IMR-90 (cell line): Measurements from ENCODE around the gene MC5R. TPM values are rescaled to one million over a fixed set of nuclear protein-coding genes. Genes with fewer than 3 reads are reported as not detected.

Experiments
- ATAC-seq: fragments of 200-7000 bp; cut with Tn5 transposase; 2 replicates; pipeline ENCODE4 v1.9.1; 2020; ENCODE audit warnings: low read depth, mild to moderate bottlenecking, moderate library complexity
- BruUV-seq: library from RNA; stranded (reverse); fragments of 400-500 nt; replicated peaks from 2 replicates; lab custom pipeline; 2021; lab: Mats Ljungman, UMichigan
- CTCF ChIA-PET: fragments of 300-600 bp; formaldehyde crosslinking; extraction: SDS; loops from one replicate; lab custom pipeline; 2021; ENCODE audit warnings: antibody characterized with exemption; lab: Yijun Ruan, JAX
- POLR2A ChIA-PET: fragments of 300-600 bp; sonication (Branson Sonifier 250); formaldehyde crosslinking; loops from one replicate; lab custom pipeline; 2022; ENCODE audit warnings: antibody characterized with exemption; ENCODE audit not compliant: unreplicated experiment; lab: Charles Lee
- DNase-seq: peaks from one replicate; pipeline ENCODE4 v3.0.0; 2013
- H2AFZ ChIP-seq: replicated peaks from 2 replicates; pipeline ENCODE3; 2013; ENCODE audit warnings: low read length, mild to moderate bottlenecking; ENCODE audit not compliant: poor library complexity
- H2AK5ac ChIP-seq: 2 replicates; pipeline ENCODE4 v1.6.1; 2013; ENCODE audit warnings: low read depth, low read length, inconsistent platforms
- H2AK9ac ChIP-seq: replicated peaks from 2 replicates; pipeline ENCODE3; 2013; ENCODE audit warnings: mild to moderate bottlenecking, low read depth, low read length, moderate library complexity; ENCODE audit not compliant: poor library complexity
- H2BK120ac ChIP-seq: 2 replicates; pipeline ENCODE4 v1.6.1; 2013; ENCODE audit warnings: low read depth, low read length, inconsistent platforms
- H2BK15ac ChIP-seq: 3 replicates; pipeline ENCODE4 v1.6.1; 2013; ENCODE audit warnings: low read depth, low read length, inconsistent platforms
- H2BK20ac ChIP-seq: 2 replicates; pipeline ENCODE4 v1.6.1; 2013; ENCODE audit warnings: low read depth, mild to moderate bottlenecking, inconsistent platforms, low read length, moderate library complexity
- H2BK5ac ChIP-seq: 2 replicates; pipeline ENCODE4 v1.6.1; 2013; ENCODE audit warnings: mild to moderate bottlenecking, low read depth, low read length, inconsistent platforms; ENCODE audit not compliant: poor library complexity, severe bottlenecking
- H3K14ac ChIP-seq: replicated peaks from 2 replicates; pipeline ENCODE4 v1.6.1; 2013; ENCODE audit warnings: low read depth, low read length, inconsistent platforms
- H3K18ac ChIP-seq: 2 replicates; pipeline ENCODE4 v1.6.1; 2013; ENCODE audit warnings: low read depth, low read length, control low read depth
- H3K23ac ChIP-seq: 2 replicates; pipeline ENCODE4 v1.6.1; 2013; ENCODE audit warnings: low read depth, low read length, inconsistent platforms
- H3K27ac ChIP-seq: 2 replicates; pipeline ENCODE4 v1.5.1; 2013; ENCODE audit warnings: mild to moderate bottlenecking, control low read depth, low read length; ENCODE audit not compliant: insufficient read depth
- H3K27me3 ChIP-seq: 2 replicates; pipeline ENCODE4 v1.6.1; 2013; ENCODE audit warnings: low read length; ENCODE audit not compliant: control insufficient read depth, insufficient read depth
- H3K36me3 ChIP-seq: 2 replicates; pipeline ENCODE4 v1.6.1; 2013; ENCODE audit warnings: low read length, mixed read lengths; ENCODE audit not compliant: control insufficient read depth, insufficient read depth
- H3K4ac ChIP-seq: 2 replicates; pipeline ENCODE4 v1.6.1; 2013; ENCODE audit warnings: low read depth, low read length, inconsistent platforms
- H3K4me1 ChIP-seq: 2 replicates; pipeline ENCODE4 v1.6.1; 2013; ENCODE audit warnings: low read length, mixed read lengths; ENCODE audit not compliant: control insufficient read depth, insufficient read depth
- H3K4me2 ChIP-seq: 2 replicates; pipeline ENCODE4 v1.6.1; 2013; ENCODE audit warnings: low read depth, mild to moderate bottlenecking, control low read depth, low read length, moderate library complexity
- H3K4me3 ChIP-seq: 2 replicates; pipeline ENCODE4 v1.5.1; 2013; ENCODE audit warnings: low read depth, mild to moderate bottlenecking, control low read depth, low read length, moderate library complexity; ENCODE audit not compliant: insufficient read depth
- H3K56ac ChIP-seq: 2 replicates; pipeline ENCODE4 v1.6.1; 2013; ENCODE audit warnings: low read length, inconsistent platforms; ENCODE audit not compliant: insufficient read depth; ENCODE audit errors: extremely low read depth
- H3K79me1 ChIP-seq, 2 experiments: 2 replicates each; pipeline ENCODE4 v1.6.1; 2013; ENCODE audit warnings: low read length in 2 of 2, inconsistent platforms in 1 of 2, low read depth in 1 of 2
- H3K9ac ChIP-seq: 2 replicates; pipeline ENCODE4 v1.6.1; 2013; ENCODE audit warnings: low read depth, low read length, control low read depth
- H3K9me1 ChIP-seq: 2 replicates; pipeline ENCODE4 v1.6.1; 2013; ENCODE audit warnings: low read length, inconsistent platforms; ENCODE audit not compliant: insufficient read depth
- H3K9me3 ChIP-seq: 2 replicates; pipeline ENCODE4 v1.6.1; 2013; ENCODE audit warnings: low read length; ENCODE audit not compliant: control insufficient read depth, insufficient read depth
- H4K20me1 ChIP-seq: 2 replicates; pipeline ENCODE4 v1.6.1; 2013; ENCODE audit warnings: low read length, inconsistent platforms; ENCODE audit not compliant: insufficient read depth
- H4K5ac ChIP-seq: 2 replicates; pipeline ENCODE4 v1.6.1; 2013; ENCODE audit warnings: mild to moderate bottlenecking, low read depth, low read length, control low read depth
- H4K8ac ChIP-seq, 2 experiments: 2 replicates each; pipeline ENCODE4 v1.6.1; 2013; ENCODE audit warnings: low read depth in 2 of 2, low read length in 2 of 2, control low read depth in 1 of 2, inconsistent platforms in 1 of 2
- H4K91ac ChIP-seq: 2 replicates; pipeline ENCODE4 v1.6.1; 2013; ENCODE audit warnings: low read depth, low read length, inconsistent platforms; ENCODE audit not compliant: insufficient read depth
- BHLHE40 ChIP-seq: fragments of 150-350 bp; IDR thresholded peaks from 2 replicates; pipeline ENCODE4 v1.6.1; 2016; ENCODE audit warnings: mild to moderate bottlenecking, low read depth, low read length
- CHD1 ChIP-seq: IDR thresholded peaks from 2 replicates; pipeline ENCODE4 v1.6.1; 2012; ENCODE audit warnings: low read depth, low read length, improper control_type of control experiment
- FOS ChIP-seq: fragments of 150-350 bp; IDR thresholded peaks from 2 replicates; pipeline ENCODE4 v1.6.1; 2016; ENCODE audit warnings: low read depth, low read length
- MAFK ChIP-seq: IDR thresholded peaks from 2 replicates; pipeline ENCODE4 v1.6.1; 2012; ENCODE audit warnings: low read depth, low read length, improper control_type of control experiment
- MAZ ChIP-seq: IDR thresholded peaks from 2 replicates; pipeline ENCODE4 v1.6.1; 2012; ENCODE audit warnings: low read depth, mild to moderate bottlenecking, low read length, improper control_type of control experiment, moderate library complexity, borderline replicate concordance
- NFE2L2 ChIP-seq: fragments of 150-350 bp; IDR thresholded peaks from 2 replicates; pipeline ENCODE4 v1.6.1; 2016; ENCODE audit warnings: low read depth, mild to moderate bottlenecking, low read length
- POLR2A ChIP-seq: IDR thresholded peaks from 2 replicates; pipeline ENCODE4 v1.6.1; 2012; ENCODE audit warnings: mild to moderate bottlenecking, low read depth, low read length
- RAD21 ChIP-seq: IDR thresholded peaks from 2 replicates; pipeline ENCODE4 v1.6.1; 2012; ENCODE audit warnings: low read length, improper control_type of control experiment
- RFX5 ChIP-seq: IDR thresholded peaks from 2 replicates; pipeline ENCODE4 v1.8.0; 2012; ENCODE audit warnings: low read depth, mild to moderate bottlenecking, low read length, moderate library complexity
- WGBS, 2 experiments: methylation state at CpG; one replicate each; pipeline versions ENCODE4 v1.1.5 to v1.1.7; 2013; ENCODE audit warnings: missing lambda C conversion rate in 2 of 2; ENCODE audit not compliant: insufficient read length in 1 of 2; ENCODE audit errors: extremely low coverage in 2 of 2; 5-methylcytosine and 5-hydroxymethylcytosine counted together
- dilution Hi-C: fragments of 300-500 bp; cut with HindIII; formaldehyde crosslinking; loops from one replicate; pipeline ENCODE4 v1.14.3; 2018; ENCODE audit warnings: low sequenced_read_pairs; ENCODE audit not compliant: unreplicated experiment
- in situ Hi-C: fragments of 300-500 bp; cut with MboI; formaldehyde crosslinking; loops from 3 replicates; pipeline ENCODE4 v1.14.3; 2019; ENCODE audit warnings: low sequenced_read_pairs, inconsistent platforms, mixed read lengths
- intact Hi-C: fragments of 100-400 bp; cut with micrococcal nuclease; formaldehyde crosslinking; loops from 2 replicates; pipeline ENCODE4 v1.10.0; 2022
- polyA plus RNA-seq, 3 experiments: library from polyadenylated mRNA; depleted of rRNA; stranded (reverse); fragments of >200 nt; gene quantifications; 2 replicates each; pipeline ENCODE4 v1.2.3, GENCODE V29; 2012; ENCODE audit warnings: low replicate concordance in 1 of 3
- total RNA-seq: library from RNA; depleted of rRNA; stranded (reverse); fragments of >200 nt; gene quantifications from 2 replicates; pipeline ENCODE4 v1.2.3, GENCODE V29; 2012
- TF ChIP-seq, protein P1 (sequence below): conservative IDR thresholded peaks from 2 replicates; pipeline ENCODE4 v1.5.1; 2012; ENCODE audit warnings: mild to moderate bottlenecking, low read depth, low read length, improper control_type of control experiment

Gene MC5R
- total and polyA plus RNA-seq, 2 of the 4 experiments (the other 2 are of a cell fraction) = not detected

DNA sequence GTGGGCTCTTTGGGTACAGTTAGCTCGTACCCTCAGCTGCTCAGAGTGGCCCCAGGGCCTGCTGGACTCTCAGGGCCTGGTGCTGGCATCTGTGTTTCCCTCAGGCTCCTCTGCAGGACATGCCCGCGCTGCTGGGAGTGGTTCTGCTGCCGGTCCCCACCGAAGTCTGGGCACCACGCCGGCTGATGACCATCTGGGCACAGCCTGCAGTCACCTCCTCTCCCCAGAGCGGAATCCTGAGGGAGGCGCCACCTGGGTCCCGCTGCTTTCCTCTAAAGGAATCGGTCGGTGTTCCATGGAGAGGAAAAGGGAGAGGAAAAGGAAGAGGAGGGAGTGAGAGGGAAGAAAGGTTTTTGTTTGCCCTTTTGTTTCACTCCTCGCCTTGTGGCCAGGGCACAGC lies 47.8 kb downstream of the MC5R start:
- no peak overlapping the region for H2BK20ac ChIP-seq
- no peaks in the 10 kb centered on the region for H3K79me1 ChIP-seq
- H2AK9ac ChIP-seq = no peak overlapping the region
- TF ChIP-seq CHD1 (no peak), MAZ (no peak), RAD21 (no peak), FOS (no peak), MAFK (no peak), POLR2A (no peak), NFE2L2 (no peak), RFX5 (no peak), BHLHE40 (no peak)
- TF ChIP-seq, protein P1, sequence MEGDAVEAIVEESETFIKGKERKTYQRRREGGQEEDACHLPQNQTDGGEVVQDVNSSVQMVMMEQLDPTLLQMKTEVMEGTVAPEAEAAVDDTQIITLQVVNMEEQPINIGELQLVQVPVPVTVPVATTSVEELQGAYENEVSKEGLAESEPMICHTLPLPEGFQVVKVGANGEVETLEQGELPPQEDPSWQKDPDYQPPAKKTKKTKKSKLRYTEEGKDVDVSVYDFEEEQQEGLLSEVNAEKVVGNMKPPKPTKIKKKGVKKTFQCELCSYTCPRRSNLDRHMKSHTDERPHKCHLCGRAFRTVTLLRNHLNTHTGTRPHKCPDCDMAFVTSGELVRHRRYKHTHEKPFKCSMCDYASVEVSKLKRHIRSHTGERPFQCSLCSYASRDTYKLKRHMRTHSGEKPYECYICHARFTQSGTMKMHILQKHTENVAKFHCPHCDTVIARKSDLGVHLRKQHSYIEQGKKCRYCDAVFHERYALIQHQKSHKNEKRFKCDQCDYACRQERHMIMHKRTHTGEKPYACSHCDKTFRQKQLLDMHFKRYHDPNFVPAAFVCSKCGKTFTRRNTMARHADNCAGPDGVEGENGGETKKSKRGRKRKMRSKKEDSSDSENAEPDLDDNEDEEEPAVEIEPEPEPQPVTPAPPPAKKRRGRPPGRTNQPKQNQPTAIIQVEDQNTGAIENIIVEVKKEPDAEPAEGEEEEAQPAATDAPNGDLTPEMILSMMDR = no peak
- H2BK5ac ChIP-seq = no peak overlapping the region
- peaks cover 9% of the 10 kb centered on the region; the same call in 1 of the 2 replicates for H3K9me3 ChIP-seq
- H3K27ac ChIP-seq = no peak overlapping the region
- H3K18ac ChIP-seq = no peak overlapping the region
- no peak overlapping the region for H3K4me2 ChIP-seq
- H4K20me1 ChIP-seq = no peaks in the 10 kb centered on the region
- no peak overlapping the region for H3K4me3 ChIP-seq
- no peaks in the 10 kb centered on the region for H3K36me3 ChIP-seq
- no peak overlapping the region for H4K91ac ChIP-seq
- H4K8ac ChIP-seq = no peak overlapping the region
- CTCF ChIA-PET = no interaction called here
- no peak for ATAC-seq
- no peak overlapping the region for H2AK5ac ChIP-seq
- no peak overlapping the region for H2AFZ ChIP-seq
- no peak overlapping the region for H3K56ac ChIP-seq
- intact Hi-C loops (no loop called here), in situ Hi-C loops (no loop called here), dilution Hi-C loops (no loop called here)
- H3K23ac ChIP-seq = no peak overlapping the region
- WGBS, 2 experiments = no CpG with 5 or more reads among the region's 13 CpGs
- POLR2A ChIA-PET = no interaction called here
- no peak overlapping the region for H2BK120ac ChIP-seq
- no peak for DNase-seq
- no peaks in the 10 kb centered on the region for H3K4me1 ChIP-seq
- BruUV-seq = no TSS peak
- H3K9ac ChIP-seq = no peak overlapping the region
- no peaks in the 10 kb centered on the region for H3K27me3 ChIP-seq
- no peaks in the 10 kb centered on the region for H3K9me1 ChIP-seq
- H2BK15ac ChIP-seq = no peak overlapping the region
- H3K4ac ChIP-seq = no peak overlapping the region
- H3K14ac ChIP-seq = no peak overlapping the region
- H4K5ac ChIP-seq = no peak overlapping the region
